CD14-positive monocyte (primary cell): ENCODE measurements around the gene VCAN. TPM values are rescaled to one million over a fixed set of nuclear protein-coding genes. Genes with fewer than 3 reads are reported as not detected.
A peak's percentile ranks its signal among the peaks of the same experiment; 100 is the strongest.

Experiments
- DNase-seq, 3 donors: peaks; one replicate each; pipeline ENCODE4 v3.0.0-alpha.2; 2011 to 2022
- H2AFZ ChIP-seq: 2 replicates; pipeline ENCODE4 v1.6.0; 2012; ENCODE audit warnings: mild to moderate bottlenecking, low read depth, low read length, inconsistent platforms; ENCODE audit not compliant: insufficient read depth, poor library complexity, severe bottlenecking
- H3K27ac ChIP-seq, 2 donors: 1 replicate in 1 of 2; 2 replicates in 1 of 2; pipeline ENCODE4 v1.5.1; 2012 to 2013; ENCODE audit warnings: low read length in 2 of 2, control low read depth in 1 of 2, inconsistent platforms in 1 of 2, low read depth in 1 of 2, mild to moderate bottlenecking in 1 of 2
- H3K27me3 ChIP-seq, 2 donors: one replicate each; pipeline versions ENCODE4 v1.6.0 to v1.6.1; 2011 to 2013; ENCODE audit warnings: low read length in 2 of 2; ENCODE audit not compliant: control insufficient read depth in 2 of 2, insufficient read depth in 2 of 2
- H3K36me3 ChIP-seq, 2 donors: replicated peaks in 1 of 2; 1 replicate in 1 of 2; 2 replicates in 1 of 2; pipeline versions ENCODE4 v1.5.1 to v1.6.1; 2012 to 2013; ENCODE audit warnings: low read length in 2 of 2, control low read depth in 1 of 2, inconsistent platforms in 1 of 2, mild to moderate bottlenecking in 1 of 2; ENCODE audit not compliant: insufficient read depth in 2 of 2, control insufficient read depth in 1 of 2
- H3K4me1 ChIP-seq, 2 donors: 1 replicate in 1 of 2; 2 replicates in 1 of 2; pipeline versions ENCODE4 v1.5.1 to v1.6.1; 2012 to 2013; ENCODE audit warnings: low read length in 2 of 2, control low read depth in 1 of 2, inconsistent platforms in 1 of 2, mild to moderate bottlenecking in 1 of 2, moderate library complexity in 1 of 2; ENCODE audit not compliant: insufficient read depth in 2 of 2, control insufficient read depth in 1 of 2
- H3K4me2 ChIP-seq: replicated peaks from 2 replicates; pipeline ENCODE3; 2012; ENCODE audit warnings: low read length, moderate library complexity, mild to moderate bottlenecking; ENCODE audit not compliant: poor library complexity, severe bottlenecking; ENCODE audit errors: extremely low read depth
- H3K4me3 ChIP-seq, 3 experiments: fragments of 200-600 bp in 1 of 3; sonication (generic) in 1 of 3; replicated peaks in 1 of 3; 1 replicate in 2 of 3; 2 replicates in 1 of 3; pipeline ENCODE4 v1.5.1; 2011 to 2013; ENCODE audit warnings: low read length in 3 of 3, mild to moderate bottlenecking in 3 of 3, control low read depth in 2 of 3, low read depth in 2 of 3, inconsistent platforms in 1 of 3, moderate library complexity in 1 of 3
- H3K79me2 ChIP-seq: 2 replicates; pipeline ENCODE4 v1.6.0; 2012; ENCODE audit warnings: mild to moderate bottlenecking, control low read depth, inconsistent platforms, low read length, moderate library complexity; ENCODE audit not compliant: insufficient read depth
- H3K9ac ChIP-seq: 2 replicates; pipeline ENCODE4 v1.6.0; 2017; ENCODE audit warnings: low read length, mild to moderate bottlenecking; ENCODE audit not compliant: insufficient read depth, poor library complexity, severe bottlenecking
- H3K9me3 ChIP-seq, 2 donors: replicated peaks in 1 of 2; 1 replicate in 1 of 2; 2 replicates in 1 of 2; pipeline versions ENCODE4 v1.5.1 to v1.6.1; 2012 to 2013; ENCODE audit warnings: low read length in 2 of 2, control low read depth in 1 of 2; ENCODE audit not compliant: control insufficient read depth in 1 of 2, insufficient read depth in 1 of 2
- H4K20me1 ChIP-seq: 2 replicates; pipeline ENCODE4 v1.6.0; 2012; ENCODE audit warnings: mild to moderate bottlenecking, low read length, control low read depth, moderate library complexity; ENCODE audit not compliant: insufficient read depth
- H3K27ac Mint-ChIP-seq, 7 donors: one replicate each; pipeline ENCODE4 v1.8.0; 2020; ENCODE audit warnings: mild to moderate bottlenecking in 7 of 7, mixed read lengths in 7 of 7, moderate library complexity in 6 of 7, inconsistent platforms in 2 of 7
- H3K27me3 Mint-ChIP-seq, 3 donors: one replicate each; pipeline ENCODE4 v1.8.0; 2021 to 2022; ENCODE audit warnings: low read depth in 3 of 3, mild to moderate bottlenecking in 3 of 3, mixed read lengths in 3 of 3, moderate library complexity in 3 of 3, inconsistent platforms in 1 of 3
- H3K36me3 Mint-ChIP-seq, 2 donors: one replicate each; pipeline ENCODE4 v1.8.0; 2020; ENCODE audit warnings: mixed read lengths in 2 of 2, inconsistent platforms in 1 of 2, mild to moderate bottlenecking in 1 of 2
- H3K4me1 Mint-ChIP-seq: one replicate; pipeline ENCODE4 v1.8.0; 2020; ENCODE audit warnings: mild to moderate bottlenecking, mixed read lengths
- H3K4me3 Mint-ChIP-seq, 2 donors: one replicate each; pipeline ENCODE4 v1.8.0; 2020; ENCODE audit warnings: mild to moderate bottlenecking in 2 of 2, mixed read lengths in 2 of 2, moderate library complexity in 1 of 2
- H3K9me3 Mint-ChIP-seq, 7 donors: one replicate each; pipeline ENCODE4 v1.8.0; 2020 to 2022; ENCODE audit warnings: mixed read lengths in 7 of 7, mild to moderate bottlenecking in 6 of 7, moderate library complexity in 6 of 7, inconsistent platforms in 2 of 7
- CTCF ChIP-seq: fragments of 200-600 bp; IDR thresholded peaks from one replicate; pipeline ENCODE4 v1.8.0; 2022; ENCODE audit warnings: antibody characterized with exemption, mild to moderate bottlenecking
- WGBS: methylation state at CpG from one replicate; pipeline ENCODE4 v1.1.5; 2013; ENCODE audit warnings: missing lambda C conversion rate; ENCODE audit not compliant: insufficient coverage; 5-methylcytosine and 5-hydroxymethylcytosine counted together
- intact Hi-C, 2 donors: fragments of 100-400 bp; cut with micrococcal nuclease; formaldehyde crosslinking; loops; one replicate each; pipeline versions ENCODE4 v1.15.0 to v1.15.1; 2023
- polyA plus RNA-seq, 3 donors: library from polyadenylated mRNA; depleted of rRNA in 1 of 3; unstranded in 2 of 3; stranded (reverse) in 1 of 3; fragments of 300-500 nt in 2 of 3; fragments of >200 nt in 1 of 3; fragmentation: Illumina TruSeq in 2 of 3; gene quantifications; 1 replicate in 2 of 3; 2 replicates in 1 of 3; pipeline ENCODE4 v1.2.3, GENCODE V29; 2012 to 2021

The VCAN gene
- polyA plus RNA-seq, 3 donors, result 417 to 844 (median 630) TPM

- Histone ChIP-seq H3K4me1 (peaks cover 0 to 9% of the 10 kb centered on the region in 2 donors), H2AFZ (no peak overlapping the region), H3K4me2 (no peak overlapping the region), H3K27ac (peak overlapping the region in 1 of 2 donors; percentile 32), H4K20me1 (peaks cover 100% of the 10 kb centered on the region), H3K9ac (no peak overlapping the region), H3K27me3 (no peaks in the 10 kb centered on the region), H3K79me2 (peaks cover 88% of the 10 kb centered on the region), H3K9me3 (no peaks in the 10 kb centered on the region), H3K36me3 (peaks cover 98 to 100% of the 10 kb centered on the region in 2 donors), H3K4me3 (no peak overlapping the region)
- no peak for TF ChIP-seq CTCF
- no peak for DNase-seq
- H3K27me3 Mint-ChIP-seq, result peaks cover 0 to 6% (median 0%) of the 10 kb centered on the region in 3 donors
- H3K4me3 Mint-ChIP-seq, result no peak overlapping the region
- H3K36me3 Mint-ChIP-seq, result peaks cover 81 to 97% of the 10 kb centered on the region in 2 donors
- intact Hi-C loops, result no loop called here
- H3K4me1 Mint-ChIP-seq, result peaks cover 37% of the 10 kb centered on the region
- peak overlapping the region in 3 of 7 donors; percentile 25 to 46 (median 33) for H3K27ac Mint-ChIP-seq
- H3K9me3 Mint-ChIP-seq, result peaks cover 0 to 8% (median 1%) of the 10 kb centered on the region in 7 donors
Measured at GRCh38 chr5:83503662-83504061, 32.1 kb downstream of the VCAN start.

- no peaks in the 10 kb centered on the region for H3K27me3 ChIP-seq
- H4K20me1 ChIP-seq, result peaks cover 100% of the 10 kb centered on the region
- 100% methylated on average over 1 of the region's 1 CpG for WGBS
- no peak for TF ChIP-seq CTCF
- no peak overlapping the region for H3K4me3 ChIP-seq
- Mint-ChIP-seq H3K4me3 (no peak overlapping the region), H3K27me3 (peaks cover 0 to 6% (median 2%) of the 10 kb centered on the region in 3 donors), H3K27ac (peak overlapping the region in 2 of 7 donors; percentile 50 to 75), H3K9me3 (peaks cover 0 to 7% (median 1%) of the 10 kb centered on the region in 7 donors), H3K4me1 (peaks cover 23% of the 10 kb centered on the region), H3K36me3 (peaks cover 81 to 96% of the 10 kb centered on the region in 2 donors)
- peaks cover 83% of the 10 kb centered on the region for H3K79me2 ChIP-seq
- intact Hi-C loops, result no loop called here
- no peak overlapping the region for H3K9ac ChIP-seq
- H3K36me3 ChIP-seq, result peaks cover 96 to 100% of the 10 kb centered on the region in 2 donors
- no peak overlapping the region for H3K4me2 ChIP-seq
- H3K27ac ChIP-seq, result peak overlapping the region in 1 of 2 donors; percentile 62
- no peak for DNase-seq
- H3K9me3 ChIP-seq, result no peaks in the 10 kb centered on the region
- H2AFZ ChIP-seq, result no peak overlapping the region
- peaks cover 2 to 4% of the 10 kb centered on the region in 2 donors for H3K4me1 ChIP-seq
Measured at GRCh38 chr5:83507431-83507830, 35.9 kb downstream of the VCAN start.
